GM19455 (cell line): ENCODE data around the gene GALM.
"Not testable (repeated sequence)": the region's sequence is repeated elsewhere in the genome, so short reads cannot be mapped to it uniquely, and the experiment has no call there.

Source experiments
- ATAC-seq: cut with Tn5 transposase; IDR thresholded peaks from one replicate; pipeline ENCODE4 v1.9.1; 2021; ENCODE audit not compliant: unreplicated experiment

Gene GALM

DNA sequence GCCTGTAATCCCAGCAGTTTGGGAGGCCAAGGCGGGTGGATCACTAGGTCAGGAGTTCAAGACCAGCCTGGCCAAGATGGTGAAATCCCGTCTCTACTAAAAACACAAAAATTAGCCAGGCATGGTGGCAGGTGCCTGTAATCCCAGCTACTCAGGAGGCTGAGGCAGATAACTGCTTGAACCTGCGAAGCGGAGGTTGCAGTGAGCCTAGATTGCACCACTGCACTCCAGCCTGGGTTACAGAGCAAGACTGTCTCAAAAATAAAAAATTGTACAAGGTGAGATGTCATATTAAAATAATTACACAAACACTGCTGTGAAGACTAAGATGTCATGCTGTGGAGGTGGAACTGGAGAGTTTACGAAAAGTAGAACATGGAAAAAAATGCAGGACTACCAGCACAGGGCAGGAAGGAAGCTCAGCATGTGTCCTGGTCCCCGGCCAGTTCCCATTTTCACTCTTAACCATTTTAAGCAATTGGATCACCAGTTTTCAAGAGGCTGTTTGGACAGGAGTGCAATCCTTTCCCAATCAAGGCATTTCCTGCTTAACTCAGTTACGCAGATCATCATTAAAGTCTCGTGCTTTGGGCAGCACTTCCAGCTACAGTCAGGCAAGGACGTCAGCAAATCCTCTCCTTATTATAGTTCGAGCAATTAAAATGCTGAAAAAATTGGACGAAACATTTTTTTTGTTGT lies 71.2 kb downstream of the GALM start:
- ATAC-seq, result not testable (repeated sequence)

DNA sequence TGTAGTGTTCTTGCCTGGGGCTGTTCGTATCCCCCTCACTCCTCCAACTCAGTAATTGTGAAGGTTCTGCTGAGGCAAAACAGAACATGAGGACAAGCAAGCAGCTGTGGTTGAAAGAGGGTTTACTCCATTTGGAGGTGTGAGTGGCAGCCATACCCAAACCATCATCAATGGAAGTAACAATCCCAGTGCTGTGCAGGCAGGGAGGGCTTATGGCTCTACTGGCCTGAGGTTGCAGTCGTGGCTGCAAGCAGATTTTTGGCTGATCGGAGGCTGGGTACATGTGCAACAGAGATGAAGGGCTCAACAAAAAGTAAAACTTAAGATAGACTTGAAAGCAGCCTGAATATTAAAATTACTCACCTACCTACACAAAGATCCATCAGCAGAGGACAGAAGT lies 72.0 kb downstream of the GALM start:
- ATAC-seq, result no peak

DNA sequence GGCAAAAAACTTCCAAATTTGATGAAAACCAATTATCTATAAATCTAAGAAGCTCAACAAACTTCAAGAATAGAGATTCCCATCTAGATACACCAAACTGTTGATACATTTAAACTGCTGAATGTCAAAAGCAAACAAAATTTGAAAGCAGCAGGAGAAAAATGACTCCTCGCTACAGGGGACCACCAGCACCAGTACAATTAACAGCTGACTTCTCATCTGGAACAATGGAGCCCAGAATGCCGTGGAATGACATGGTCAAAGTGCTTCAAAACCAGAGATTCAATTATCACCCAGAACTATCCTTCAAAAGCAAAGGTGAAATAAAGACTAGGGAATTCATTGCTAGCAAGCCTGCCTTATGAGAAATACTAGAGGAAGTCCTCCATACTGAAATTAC lies 73.6 kb downstream of the GALM start:
- no peak for ATAC-seq

DNA sequence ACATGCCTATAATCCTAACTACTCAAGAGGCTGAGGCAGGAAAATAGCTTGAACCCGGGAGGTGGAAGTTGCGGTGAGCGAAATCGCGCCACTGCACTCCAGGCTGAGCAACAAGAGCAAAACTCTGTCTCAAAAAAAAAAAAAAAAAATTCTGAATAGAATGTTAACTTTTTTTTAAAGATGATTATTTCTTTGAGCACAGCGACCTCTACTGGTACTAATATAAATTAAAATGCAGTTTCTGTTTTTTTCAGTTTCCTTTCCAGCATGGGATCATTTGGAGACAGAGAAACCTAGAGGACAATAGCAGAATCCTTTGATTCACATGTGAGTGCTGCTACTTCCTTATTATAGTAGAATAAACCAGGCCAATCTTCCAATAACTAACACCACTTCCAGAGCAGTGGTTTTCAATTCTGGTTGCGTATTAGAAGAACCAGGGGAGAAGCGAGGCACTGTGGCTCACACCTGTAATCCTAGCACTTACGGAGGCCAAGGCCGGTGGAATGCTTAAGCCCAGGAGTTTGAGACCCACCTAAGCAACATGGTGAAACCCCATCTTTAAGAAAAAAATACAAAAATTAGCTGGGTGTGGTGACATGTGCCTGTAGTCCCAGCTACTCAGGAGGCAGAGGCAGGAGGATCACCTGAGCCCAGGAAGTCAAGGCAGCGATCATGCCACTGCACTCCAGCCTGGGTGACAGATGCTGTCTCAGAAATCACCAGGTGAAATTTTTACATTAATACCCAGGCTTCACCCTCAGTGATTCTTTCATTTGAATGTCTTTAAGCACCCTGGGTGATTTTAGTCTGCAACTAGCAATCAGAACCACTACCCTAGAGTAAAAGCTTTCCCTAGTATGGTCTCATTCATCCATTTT lies 75.2 kb downstream of the GALM start:
- ATAC-seq, result no peak

DNA sequence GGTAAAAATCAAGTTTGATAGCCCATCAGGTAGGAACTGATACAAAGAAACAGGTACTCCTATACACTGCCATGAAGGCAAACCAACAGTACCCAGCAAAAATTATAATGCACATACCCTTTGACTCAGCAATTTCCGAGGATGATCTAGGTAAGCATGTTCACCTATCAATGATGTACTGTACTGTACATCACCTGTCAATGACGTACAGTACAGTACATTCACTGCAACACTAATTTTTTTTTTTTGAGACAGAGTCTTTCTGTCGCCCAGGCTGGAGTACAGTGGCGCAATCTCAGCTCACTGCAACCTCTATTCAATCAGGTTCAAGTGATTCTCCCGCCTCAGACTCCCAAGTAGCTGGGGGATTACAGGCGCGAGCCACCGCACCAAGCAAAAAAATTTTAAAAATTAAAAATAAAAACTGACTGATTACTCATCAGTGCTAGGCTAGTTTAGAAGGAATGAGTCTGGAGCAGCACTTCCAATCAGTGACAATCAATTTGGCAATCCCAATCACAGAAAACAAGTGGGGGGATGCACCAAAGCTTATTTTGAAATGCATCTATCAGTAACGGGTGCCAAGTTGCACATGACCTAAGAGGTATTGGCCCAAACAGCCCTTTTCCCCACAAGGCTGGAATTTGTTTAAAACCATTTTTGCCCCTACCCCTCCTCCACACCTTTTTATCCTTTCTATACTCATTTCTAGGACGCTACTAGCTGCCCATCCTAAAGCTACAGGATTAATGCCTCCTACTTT lies 77.1 kb downstream of the GALM start:
- ATAC-seq, result no peak

DNA sequence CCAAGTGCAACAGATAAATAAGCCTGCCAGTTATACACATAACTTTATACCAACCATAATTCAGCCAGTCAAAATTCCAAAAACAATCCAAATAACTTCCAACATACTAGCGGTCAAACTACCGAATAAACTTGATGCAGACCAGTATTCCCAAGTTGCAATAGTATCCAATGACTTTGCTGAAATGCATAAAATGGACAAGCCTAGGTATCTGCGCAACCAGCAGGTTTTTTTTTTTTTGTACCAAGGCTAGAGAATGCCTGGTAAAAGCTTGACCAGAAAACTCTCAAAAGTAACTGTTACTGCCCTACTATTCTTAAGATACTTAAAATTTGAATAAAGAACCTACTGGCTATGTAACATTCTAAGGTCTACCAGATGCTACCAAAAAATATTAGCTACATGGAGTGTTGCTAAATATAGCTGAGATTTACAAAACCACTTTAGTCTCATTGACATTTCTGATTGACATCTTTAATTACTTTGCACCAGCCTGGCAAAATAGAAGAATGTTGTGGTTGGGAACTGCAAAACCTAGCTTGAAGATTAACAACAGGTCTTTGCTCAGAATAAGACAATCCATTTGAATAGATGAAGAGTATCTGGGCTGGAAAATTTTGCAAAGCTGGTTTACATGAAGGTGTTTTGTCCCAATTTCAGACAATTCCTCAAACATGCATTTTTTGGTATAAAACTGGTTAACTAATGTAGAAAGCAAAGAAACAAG lies 77.9 kb downstream of the GALM start:
- no peak for ATAC-seq

DNA sequence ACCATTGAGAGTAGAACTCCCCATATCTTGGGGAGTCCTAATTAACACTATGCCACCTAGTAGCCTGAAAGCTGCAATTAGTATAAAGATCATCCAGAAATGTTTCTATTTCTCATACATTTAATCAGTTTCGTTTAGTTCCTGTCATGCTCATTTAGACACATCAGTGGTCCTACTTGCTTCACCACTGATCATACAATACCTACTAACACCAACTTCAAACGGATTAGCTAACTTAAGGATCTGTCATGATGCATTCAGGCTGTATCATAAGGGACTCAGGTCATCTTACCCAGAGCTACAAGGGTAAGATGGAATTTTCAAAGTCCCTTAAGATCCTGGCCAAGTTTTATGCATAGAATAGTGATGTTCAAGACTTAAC lies 78.5 kb downstream of the GALM start:
- ATAC-seq, result no peak

DNA sequence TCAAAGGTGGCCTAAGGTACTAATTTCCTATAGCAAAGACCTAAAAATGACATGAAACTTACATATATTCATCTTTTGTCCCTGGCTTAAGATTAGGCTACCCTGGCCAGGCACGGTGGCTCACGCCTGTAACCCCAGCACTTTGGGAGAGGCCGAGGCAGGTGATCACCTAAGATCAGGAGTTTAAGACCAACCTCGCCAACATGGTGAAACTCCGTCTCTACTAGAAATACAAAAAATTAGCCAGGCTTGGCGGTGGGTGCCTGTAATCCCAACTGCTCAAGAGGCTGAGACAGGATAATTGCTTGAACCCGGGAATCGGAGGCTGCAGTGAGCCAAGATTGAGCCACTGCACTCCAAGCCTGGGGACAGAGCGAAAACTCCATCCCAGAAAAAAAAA lies 79.4 kb downstream of the GALM start:
- no peak for ATAC-seq

DNA sequence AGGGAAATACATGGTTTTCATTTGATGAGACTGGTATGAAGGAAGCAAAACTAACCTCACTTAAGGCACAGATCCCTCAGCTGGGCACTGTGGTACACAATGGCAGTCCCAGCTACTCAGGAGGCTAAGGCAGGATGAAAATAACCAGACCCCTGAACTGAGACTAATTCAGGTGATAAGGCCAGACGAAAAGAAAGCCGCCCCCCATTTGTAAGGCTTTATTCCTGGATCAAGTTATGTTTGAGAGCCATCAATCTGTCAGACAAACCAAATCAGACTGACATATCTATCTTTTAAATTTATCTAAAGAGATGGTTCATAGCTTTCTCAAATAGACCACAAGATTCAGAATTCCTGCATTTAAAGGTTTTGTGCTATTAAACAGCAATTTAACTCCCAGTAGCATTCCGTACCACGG lies 81.1 kb downstream of the GALM start:
- ATAC-seq, result no peak

DNA sequence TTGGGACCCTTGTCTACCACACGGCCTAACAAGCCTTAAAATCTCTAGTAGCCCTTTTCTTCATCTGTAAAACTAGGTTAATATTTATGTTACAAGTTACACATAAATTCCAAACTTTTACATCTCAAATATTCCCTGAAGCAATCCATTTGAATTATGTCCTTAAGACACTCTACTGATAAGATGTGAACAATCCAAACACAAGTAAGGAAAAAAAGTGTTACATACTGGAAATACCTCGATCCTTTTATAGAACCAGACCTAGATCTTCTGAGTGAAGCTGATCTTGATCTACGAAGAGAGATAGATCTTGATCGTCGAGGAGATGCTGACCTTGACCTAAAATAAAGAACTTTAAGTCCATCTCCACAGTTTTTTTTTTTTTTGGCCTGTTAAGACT lies 81.9 kb downstream of the GALM start:
- ATAC-seq, result no peak

DNA sequence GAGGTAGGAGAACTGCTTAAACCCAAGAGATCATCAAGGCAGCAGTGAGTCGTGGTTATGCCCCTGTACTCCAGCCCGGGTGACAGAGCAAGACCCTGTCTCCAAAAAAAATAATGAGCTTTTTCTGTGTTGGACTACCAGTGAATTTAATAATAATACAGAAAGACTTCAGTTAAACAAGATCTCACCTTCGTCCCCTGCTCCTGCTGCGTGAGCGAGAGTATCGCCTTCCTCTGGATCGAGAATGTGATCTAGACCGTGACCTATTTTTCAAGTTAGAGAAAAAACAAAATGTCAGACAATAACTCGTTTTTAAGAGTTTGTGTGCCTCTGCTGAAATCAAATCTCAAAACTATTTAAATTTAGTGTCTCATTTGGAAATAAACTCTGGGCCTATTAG lies 82.5 kb downstream of the GALM start:
- no peak for ATAC-seq

DNA sequence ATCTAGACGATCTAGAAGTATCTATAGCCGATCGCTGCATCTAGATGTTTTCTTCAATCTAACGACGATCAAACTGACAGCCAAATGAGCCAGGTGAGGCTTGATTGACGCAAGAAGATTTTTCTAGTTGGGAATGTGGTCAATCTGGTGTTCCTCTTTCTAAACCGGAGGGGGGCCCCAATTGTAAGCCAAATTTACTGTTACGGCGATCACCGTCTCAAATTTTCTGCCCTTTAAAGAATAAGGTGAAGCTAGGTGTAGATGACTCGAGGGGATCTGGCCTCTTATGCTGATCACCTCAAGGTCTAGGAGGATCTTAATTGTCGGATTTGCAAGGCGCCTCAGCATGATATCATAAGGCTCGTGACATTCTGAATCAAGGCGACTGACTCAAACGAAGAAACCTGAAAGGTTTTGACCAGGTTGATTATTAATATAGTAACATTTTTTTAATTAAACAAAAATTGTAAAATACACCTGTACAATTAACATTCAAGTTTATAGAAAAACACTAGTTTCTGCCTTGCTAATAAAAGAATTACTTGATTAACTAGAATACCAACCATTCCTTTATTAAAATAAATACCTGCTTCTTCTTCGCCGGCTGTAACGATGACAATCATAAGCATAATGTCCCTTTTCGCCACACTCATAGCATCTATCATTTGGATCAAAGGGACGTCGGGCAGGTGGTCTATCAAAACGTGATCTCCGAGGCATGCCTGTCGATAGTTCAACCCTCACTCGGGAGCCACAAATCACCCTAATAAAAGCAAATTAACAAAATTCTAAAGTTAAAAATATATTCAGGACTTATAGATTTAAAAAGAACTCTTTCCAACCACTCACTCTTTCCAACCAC lies 83.3 kb downstream of the GALM start:
- ATAC-seq, result no peak

DNA sequence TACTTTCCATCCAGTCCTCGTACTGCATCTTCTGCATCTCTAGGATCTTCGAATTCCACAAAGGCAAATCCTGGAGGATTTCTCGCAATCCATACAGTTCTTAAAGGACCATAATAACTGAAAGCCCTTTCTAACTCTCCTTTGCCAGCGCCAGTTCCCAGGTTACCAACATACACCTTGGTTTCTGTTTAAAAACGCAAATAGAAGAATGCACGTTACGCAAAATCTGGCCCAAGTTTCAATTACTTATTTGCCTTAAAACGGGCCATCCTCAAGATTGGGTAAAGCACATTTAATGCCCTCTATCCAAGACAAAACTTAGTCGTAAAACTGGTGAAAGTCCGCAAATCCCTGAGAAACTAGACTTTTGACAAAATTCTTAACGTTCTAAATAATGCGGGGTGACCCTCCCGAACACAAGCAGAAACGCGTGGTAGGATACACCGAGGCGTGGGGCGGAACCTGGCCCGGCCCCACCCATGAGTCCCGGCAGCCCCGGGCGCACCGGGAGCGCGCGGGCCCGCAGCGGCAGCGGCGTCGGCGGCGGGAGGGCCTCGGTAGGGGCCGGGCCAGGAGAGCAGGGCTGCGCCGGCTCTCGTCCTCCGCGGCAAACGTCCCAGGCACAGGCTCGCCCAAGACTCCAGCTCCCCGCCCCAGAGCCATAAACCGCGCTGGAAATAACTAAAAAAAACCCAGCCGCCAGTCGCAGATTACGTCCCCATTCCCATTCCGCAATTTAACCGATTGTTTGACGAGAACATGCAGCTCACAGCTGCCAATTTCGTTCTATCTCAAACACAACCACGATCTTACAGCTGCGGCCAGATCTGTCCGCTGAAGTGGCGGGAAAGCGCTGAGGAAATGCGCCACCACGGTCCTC lies 84.3 kb downstream of the GALM start:
- peak; percentile 35 for ATAC-seq

DNA sequence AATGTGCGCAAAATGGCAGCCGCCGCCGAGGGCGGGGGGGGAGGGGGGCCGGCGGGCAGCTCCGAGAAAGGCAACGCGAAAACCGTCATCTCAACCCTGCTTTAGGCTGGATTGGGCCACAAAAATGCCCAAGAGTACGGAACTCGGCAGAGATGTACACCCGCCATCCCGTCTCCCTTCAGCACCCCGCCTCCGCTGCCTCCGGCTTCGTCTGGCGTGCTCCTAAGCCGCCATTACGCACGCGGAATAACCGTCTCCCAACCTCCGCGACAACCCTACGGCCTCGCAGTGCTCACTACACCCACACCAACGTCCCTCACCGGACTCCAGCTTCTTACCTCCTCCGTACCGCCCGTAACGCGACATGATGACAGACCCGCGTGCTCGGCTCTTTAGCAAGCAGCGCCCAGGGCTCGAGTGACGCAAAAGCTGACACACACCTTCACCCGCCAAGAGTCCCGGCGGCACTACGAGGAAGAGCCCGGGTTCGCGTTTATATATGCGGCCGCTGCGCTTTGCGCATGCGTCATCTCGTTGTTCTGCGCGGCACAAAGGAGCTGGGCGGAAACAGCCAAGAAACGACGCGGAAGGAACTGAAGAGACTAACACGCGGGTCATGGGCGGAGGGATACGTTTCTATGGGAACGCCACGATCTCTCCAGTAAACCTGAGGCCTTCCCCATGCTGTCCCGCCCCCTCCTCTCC lies 85.1 kb downstream of the GALM start, which contains the start of gene SRSF7:
SRSF7 (minus strand) TSS at position 471 of the 705 bp plus-strand sequence; CDS start at position 366, 105 bp downstream.
- peak; percentile 83 for ATAC-seq

DNA sequence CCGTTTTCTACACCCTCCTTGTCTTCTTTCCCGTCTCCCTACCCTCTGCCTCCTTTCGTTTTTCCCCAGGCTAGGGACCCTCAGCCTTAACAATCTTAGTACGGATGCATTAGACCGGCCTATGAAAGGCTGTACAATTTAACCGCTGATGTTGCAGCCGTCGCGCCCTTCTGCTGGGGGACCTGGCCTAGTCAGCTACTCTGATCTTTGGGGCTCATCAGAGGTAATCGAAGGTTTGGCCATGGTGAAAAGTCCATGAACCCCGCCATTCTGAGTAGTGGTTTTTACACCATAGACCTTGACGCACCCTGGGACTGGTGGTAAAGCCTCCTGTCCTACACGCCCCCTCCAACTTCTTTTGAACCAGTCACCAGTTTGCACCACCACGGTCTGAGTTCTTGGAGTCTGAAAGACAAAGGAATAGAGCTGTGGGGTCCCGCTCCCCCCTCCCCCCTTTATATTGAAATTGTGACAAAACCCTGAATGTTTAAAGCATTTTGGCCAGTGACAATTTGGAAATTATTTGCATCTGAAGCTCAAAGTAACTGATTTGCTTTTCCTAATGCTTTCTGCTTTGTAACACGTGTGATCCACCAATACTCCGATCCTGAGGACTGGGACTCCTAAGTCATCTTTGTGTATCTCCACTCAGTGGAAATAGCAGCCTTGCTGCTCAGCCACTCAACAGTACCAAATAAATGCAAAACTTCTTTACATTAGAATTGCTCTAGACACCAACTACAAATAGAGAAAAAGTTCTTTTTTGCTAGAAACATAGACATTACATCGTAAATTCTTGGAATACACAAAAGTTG lies 85.9 kb downstream of the GALM start:
- peak; percentile 17 for ATAC-seq

DNA sequence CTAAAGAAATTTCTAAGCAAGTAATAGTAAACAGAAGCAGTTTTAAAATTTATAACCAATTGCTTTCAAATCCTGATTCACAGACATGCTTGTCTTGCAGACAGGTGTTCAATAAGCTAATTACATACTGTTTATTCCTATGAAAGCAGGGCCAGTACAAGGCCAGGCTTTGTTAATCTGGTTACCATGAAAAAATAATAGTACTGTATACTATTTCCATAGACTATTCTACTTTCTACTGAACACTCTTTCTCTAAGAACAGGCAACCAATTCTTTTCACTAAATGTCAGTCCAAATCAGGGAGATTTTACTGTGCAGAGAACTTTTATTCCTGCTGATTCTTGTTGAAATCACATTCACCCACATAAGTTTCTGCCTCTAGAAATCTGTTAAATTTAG lies 88.1 kb downstream of the GALM start:
- ATAC-seq, result no peak

DNA sequence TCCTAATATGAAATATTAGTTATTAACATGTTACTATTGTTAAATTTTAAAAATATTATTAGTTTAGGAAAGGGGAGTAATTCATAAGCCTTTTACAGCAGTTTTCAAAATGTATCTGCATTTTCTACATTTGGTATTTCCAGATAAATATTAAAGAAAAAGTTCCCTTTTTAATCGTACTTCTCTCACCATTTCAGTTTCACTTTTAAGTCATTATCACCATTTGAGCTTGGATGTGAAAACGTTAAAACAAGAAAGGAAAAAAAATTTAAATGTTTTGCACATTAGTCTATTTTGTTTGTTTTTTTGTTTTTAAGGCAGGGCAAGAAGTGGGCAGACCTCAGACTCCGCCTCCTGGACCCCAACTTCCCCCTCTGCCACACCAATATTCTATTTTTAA lies 88.6 kb downstream of the GALM start:
- ATAC-seq, result no peak

DNA sequence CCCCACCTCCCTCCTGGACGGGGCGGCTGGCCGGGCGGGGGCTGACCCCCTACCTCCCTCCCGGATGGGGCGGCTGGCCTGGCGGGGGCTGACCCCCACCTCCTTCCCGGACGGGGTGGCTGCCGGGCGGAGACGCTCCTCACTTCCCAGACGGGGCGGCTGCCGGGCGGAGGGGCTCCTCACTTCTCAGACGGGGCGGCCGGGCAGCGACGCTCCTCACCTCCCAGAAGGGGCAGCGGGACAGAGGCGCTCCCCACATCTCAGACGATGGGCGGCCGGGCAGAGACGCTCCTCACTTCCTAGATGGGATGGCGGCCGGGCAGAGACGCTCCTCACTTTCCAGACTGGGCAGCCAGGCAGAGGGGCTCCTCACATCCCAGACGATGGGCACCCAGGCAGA lies 90.0 kb downstream of the GALM start:
- ATAC-seq, result not testable (repeated sequence)
